SU-DHL-6 (cell line): ENCODE measurements around the gene AANAT.

ENCODE experiments used
- EZH2phosphoT487 ChIP-seq: fragments of 200-600 bp; sonication (generic), shearing (Covaris generic); conservative IDR thresholded peaks from 2 replicates; pipeline ENCODE4 v1.6.1; 2018; ENCODE audit warnings: mild to moderate bottlenecking, antibody characterized with exemption, low read length, moderate library complexity, mixed read lengths
- TF ChIP-seq, protein P1 (sequence below): fragments of 200-600 bp; sonication (generic); IDR thresholded peaks from one replicate; pipeline ENCODE4 v1.5.1; 2017; ENCODE audit warnings: antibody characterized with exemption, mild to moderate bottlenecking, low read length, moderate library complexity; ENCODE audit not compliant: insufficient read depth, poor library complexity, severe bottlenecking

GRCh38 chr17:76519048-76519966, 51.9 kb downstream of the AANAT start:
- TF ChIP-seq, protein P1, sequence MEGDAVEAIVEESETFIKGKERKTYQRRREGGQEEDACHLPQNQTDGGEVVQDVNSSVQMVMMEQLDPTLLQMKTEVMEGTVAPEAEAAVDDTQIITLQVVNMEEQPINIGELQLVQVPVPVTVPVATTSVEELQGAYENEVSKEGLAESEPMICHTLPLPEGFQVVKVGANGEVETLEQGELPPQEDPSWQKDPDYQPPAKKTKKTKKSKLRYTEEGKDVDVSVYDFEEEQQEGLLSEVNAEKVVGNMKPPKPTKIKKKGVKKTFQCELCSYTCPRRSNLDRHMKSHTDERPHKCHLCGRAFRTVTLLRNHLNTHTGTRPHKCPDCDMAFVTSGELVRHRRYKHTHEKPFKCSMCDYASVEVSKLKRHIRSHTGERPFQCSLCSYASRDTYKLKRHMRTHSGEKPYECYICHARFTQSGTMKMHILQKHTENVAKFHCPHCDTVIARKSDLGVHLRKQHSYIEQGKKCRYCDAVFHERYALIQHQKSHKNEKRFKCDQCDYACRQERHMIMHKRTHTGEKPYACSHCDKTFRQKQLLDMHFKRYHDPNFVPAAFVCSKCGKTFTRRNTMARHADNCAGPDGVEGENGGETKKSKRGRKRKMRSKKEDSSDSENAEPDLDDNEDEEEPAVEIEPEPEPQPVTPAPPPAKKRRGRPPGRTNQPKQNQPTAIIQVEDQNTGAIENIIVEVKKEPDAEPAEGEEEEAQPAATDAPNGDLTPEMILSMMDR, result no peak
- TF ChIP-seq EZH2phosphoT487, result no peak
